T follicular helper cell (primary cell): Measurements from ENCODE around the gene KIN.
"Not testable (repeated sequence)": the region's sequence is repeated elsewhere in the genome, so short reads cannot be mapped to it uniquely, and the experiment has no call there.

ENCODE experiments used
- DNase-seq: peaks from one replicate; pipeline ENCODE4 v3.0.0-alpha.2; 2020; ENCODE audit warnings: low read depth
- total RNA-seq, 2 experiments: gene quantifications; one replicate each; lab custom pipeline; 2026; lab: John Stamatoyannopoulos, UW

Gene KIN, protein sequence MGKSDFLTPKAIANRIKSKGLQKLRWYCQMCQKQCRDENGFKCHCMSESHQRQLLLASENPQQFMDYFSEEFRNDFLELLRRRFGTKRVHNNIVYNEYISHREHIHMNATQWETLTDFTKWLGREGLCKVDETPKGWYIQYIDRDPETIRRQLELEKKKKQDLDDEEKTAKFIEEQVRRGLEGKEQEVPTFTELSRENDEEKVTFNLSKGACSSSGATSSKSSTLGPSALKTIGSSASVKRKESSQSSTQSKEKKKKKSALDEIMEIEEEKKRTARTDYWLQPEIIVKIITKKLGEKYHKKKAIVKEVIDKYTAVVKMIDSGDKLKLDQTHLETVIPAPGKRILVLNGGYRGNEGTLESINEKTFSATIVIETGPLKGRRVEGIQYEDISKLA
- 24.7 to 34.7 reads per million in 2 experiments for total RNA-seq

- DNase-seq, result peak; percentile 96
Observed at GRCh38 chr10:7787857-7788638, at the start of gene KIN, which contains the start of gene ATP5F1C. TSS of gene KIN (minus strand) at chr10:7787993. CDS start at chr10:7787933, 60 bp downstream. TSS of gene ATP5F1C (plus strand) at chr10:7788177. CDS start at chr10:7788208, 31 bp downstream.

GRCh38 chr10:7836571-7836970 is 48.8 kb upstream of the KIN start:
- DNase-seq, result no peak

DNA sequence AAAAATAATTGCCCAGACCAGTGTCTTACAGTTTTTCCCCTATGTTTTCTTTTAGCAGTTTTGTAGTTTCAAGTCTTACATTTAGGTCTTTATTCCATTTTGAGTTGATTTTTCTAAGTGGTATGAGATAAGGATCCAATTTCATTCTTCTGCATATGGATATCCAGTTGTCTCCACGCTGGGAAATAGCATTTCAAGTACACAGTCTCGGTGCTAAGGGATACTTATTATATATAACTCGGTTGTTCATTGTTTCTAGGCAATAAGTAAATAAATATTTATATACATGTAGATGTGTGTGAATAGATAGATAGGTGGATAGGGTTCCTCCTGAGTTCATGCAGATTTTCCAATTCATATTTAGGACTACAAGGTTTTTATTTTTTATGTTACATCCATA is 46.5 kb upstream of the KIN start:
- DNase-seq, result no peak

- no peak for DNase-seq
Observed at GRCh38 chr10:7833210-7833609, 45.4 kb upstream of the KIN start.

- DNase-seq, result no peak
Observed at GRCh38 chr10:7832060-7832459, 44.3 kb upstream of the KIN start.

GRCh38 chr10:7829289-7829834 is 41.6 kb upstream of the KIN start:
- no peak for DNase-seq

GRCh38 chr10:7826971-7827370 is 39.2 kb upstream of the KIN start:
- no peak for DNase-seq

DNA sequence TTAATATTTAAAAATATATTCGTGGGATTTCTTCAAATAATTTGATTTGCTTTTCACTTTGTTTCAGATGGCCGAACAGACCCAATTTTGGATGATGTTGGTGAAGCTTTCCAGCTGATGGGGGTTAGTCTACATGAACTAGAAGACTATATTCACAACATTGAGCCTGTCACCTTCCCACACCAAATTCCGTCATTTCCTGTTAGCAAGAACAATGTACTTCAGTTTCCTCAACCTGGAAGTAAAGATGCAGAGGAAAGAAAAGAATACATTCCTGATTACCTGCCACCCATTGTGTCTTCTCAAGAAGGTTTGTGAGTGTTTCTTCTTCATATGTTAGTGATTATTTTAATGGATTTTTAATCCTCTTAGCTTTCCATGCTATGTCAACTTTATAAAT is 36.5 kb upstream of the KIN start:
- DNase-seq, result no peak

- no peak for DNase-seq
Observed at GRCh38 chr10:7819121-7819460, 31.3 kb upstream of the KIN start.

GRCh38 chr10:7818295-7819120 is 30.7 kb upstream of the KIN start, which contains the start of gene TAF3:
TSS of gene TAF3 (plus strand) at chr10:7818505. CDS start at chr10:7818710, 205 bp downstream.
- DNase-seq, result peak; percentile 88

DNA sequence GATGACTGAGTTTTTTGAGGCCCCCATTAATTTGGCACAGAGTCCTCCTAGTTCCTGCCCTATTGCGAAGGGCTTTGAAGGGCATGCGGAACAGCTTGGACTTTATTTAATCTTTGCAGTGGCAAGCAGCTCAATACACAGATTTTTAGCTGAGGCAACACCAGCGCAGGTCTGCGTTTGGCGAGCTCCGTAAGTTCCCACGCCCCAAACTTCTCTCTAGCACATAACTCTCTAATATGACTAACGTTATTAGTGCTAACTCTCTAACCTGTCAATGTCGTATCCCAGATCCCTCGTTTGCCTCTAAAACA is 30.1 kb upstream of the KIN start:
- DNase-seq, result no peak

- no peak for DNase-seq
Observed at GRCh38 chr10:7817576-7817975, 29.8 kb upstream of the KIN start.

DNA sequence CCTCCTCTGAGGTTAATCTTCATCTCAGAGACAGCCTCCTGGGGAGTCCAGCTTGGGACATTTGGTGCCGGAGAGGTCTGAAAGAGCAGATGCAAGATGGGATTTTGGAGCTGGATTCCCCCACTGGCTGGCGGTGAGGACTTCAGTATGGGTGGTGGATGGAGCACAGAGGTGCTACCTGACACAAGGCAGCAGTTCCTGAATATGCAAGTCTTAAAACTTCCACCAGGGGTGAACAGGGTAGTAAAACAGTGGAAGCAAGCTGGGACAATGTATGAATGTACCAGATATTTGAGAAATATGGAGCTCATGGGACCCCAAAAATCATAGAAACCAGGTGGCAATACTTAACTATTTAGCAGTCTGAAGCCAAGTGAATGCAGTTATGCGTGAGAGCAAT is 25.7 kb upstream of the KIN start:
- DNase-seq, result no peak

- not testable (repeated sequence) for DNase-seq
Observed at GRCh38 chr10:7811743-7812142, 23.9 kb upstream of the KIN start.

GRCh38 chr10:7811000-7811399 is 23.2 kb upstream of the KIN start:
- no peak for DNase-seq

DNA sequence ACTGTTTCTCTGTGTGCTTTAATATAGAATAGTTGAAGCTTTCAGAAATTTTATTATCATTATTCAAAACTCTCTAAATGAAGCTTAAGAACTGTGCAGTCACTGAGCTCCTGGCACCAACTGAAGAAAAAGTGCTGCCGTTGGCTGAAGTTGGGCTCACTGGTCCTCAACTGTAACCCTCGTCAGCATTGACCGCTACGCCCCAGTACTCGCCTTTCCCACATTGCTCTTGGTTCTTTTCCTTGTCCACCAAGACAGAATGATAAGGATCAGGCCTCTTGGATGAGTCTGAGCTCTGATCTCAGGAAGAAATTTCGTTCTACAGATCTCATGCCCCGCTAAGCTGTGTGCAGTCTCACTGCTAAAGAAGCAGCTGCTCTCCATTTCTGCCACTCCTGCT is 22.6 kb upstream of the KIN start:
- no peak for DNase-seq

- no peak for DNase-seq
Observed at GRCh38 chr10:7808686-7809267, 21.0 kb upstream of the KIN start.

DNA sequence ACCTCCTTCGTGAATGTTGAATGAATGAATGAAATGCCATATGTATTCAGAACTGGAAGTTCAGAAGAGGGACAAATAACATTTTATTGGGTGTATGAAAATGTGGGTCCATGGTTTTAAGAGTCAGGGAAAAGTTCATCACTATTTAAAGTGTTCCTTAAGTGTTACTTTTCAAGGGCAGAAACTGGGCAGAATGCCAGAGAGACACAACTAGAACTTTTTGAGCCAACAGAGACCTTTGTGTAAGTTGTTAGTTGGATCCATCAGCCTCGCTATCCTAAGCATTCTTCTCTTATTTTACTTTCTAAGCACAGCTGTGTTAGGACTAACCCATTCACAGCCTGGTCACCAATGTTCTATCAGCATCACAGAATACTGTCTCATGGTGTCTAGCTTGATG is 16.9 kb upstream of the KIN start:
- DNase-seq, result no peak

DNA sequence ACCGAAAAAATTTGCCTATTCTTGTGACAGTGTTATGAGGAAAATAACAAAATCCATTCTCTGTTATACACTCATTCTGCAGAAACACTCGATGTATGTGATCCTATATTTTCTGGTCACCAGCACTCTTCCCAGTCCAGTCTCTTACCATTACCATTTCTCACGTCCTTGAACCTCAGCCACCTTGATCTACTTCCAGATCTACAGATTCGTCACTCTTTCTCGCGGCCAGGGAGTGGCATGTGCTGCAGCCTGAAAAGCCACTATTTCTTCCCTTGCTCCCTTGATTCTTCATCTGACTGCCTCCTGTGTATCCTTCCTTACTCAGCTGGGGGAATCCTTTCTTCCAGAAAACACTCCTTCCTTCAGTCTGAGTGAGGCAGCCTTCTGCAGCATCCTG is 16.4 kb upstream of the KIN start:
- DNase-seq, result no peak

GRCh38 chr10:7802606-7803005 is 14.8 kb upstream of the KIN start:
- no peak for DNase-seq

GRCh38 chr10:7797582-7797981 is 9.8 kb upstream of the KIN start:
- DNase-seq, result no peak

DNA sequence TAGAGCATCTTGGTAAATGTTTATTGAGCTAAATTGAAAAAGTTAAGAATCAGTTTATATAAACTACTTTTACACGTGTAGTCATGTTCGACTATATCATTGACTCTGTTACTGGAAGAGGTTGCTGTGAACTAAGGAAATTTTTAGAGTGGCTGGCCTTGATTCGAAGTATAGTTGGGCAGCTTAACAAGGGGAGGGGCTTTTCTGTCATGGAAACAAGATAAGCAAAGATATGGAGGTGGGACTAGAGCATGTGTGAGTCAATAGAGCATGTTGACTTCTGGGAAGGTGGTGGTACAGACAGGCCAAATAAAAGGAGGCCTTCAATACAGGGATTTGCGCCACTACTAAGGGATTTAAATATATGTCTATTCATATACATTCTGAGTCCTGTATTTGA is 7.8 kb upstream of the KIN start:
- no peak for DNase-seq
